Fibroblast of lung (primary cell): ENCODE measurements around the gene PHF2. TPM values are rescaled to one million over a fixed set of nuclear protein-coding genes. Genes with fewer than 3 reads are reported as not detected.

Experiments used
- DNase-seq, 2 donors: peaks; one replicate each; pipeline versions ENCODE4 v3.0.0 to v3.0.0-alpha.2; 2010; ENCODE audit warnings: low read depth in 2 of 2
- H2AFZ ChIP-seq: 2 replicates; pipeline ENCODE4 v1.5.1; 2012; ENCODE audit warnings: low read length, control low read depth, inconsistent platforms
- H3K27ac ChIP-seq: 2 replicates; pipeline ENCODE4 v1.5.1; 2011; ENCODE audit warnings: low read length, control low read depth; ENCODE audit not compliant: insufficient read depth
- H3K27me3 ChIP-seq: 2 replicates; pipeline ENCODE4 v1.5.1; 2011; ENCODE audit warnings: mild to moderate bottlenecking, low read length; ENCODE audit not compliant: control insufficient read depth, insufficient read depth
- H3K36me3 ChIP-seq: 2 replicates; pipeline ENCODE4 v1.5.1; 2011; ENCODE audit warnings: low read length; ENCODE audit not compliant: control insufficient read depth, insufficient read depth
- H3K4me1 ChIP-seq: 2 replicates; pipeline ENCODE4 v1.5.1; 2011; ENCODE audit warnings: low read length; ENCODE audit not compliant: control insufficient read depth, insufficient read depth; ENCODE audit errors: extremely low read depth
- H3K4me2 ChIP-seq: 2 replicates; pipeline ENCODE4 v1.5.1; 2011; ENCODE audit warnings: low read length, control low read depth; ENCODE audit not compliant: insufficient read depth; ENCODE audit errors: extremely low read depth
- H3K4me3 ChIP-seq, 4 experiments: fragments of 200-600 bp in 1 of 4; sonication (generic) in 1 of 4; replicated peaks in 1 of 4; 2 replicates each; pipeline ENCODE4 v1.5.1; 2011 to 2016; ENCODE audit warnings: low read length in 4 of 4, low read depth in 3 of 4, mild to moderate bottlenecking in 3 of 4, control low read depth in 2 of 4, inconsistent platforms in 1 of 4, mixed read lengths in 1 of 4; ENCODE audit not compliant: insufficient read depth in 1 of 4; ENCODE audit errors: control extremely low read depth in 1 of 4
- H3K79me2 ChIP-seq: 2 replicates; pipeline ENCODE4 v1.5.1; 2012; ENCODE audit warnings: mild to moderate bottlenecking, low read length, inconsistent platforms; ENCODE audit not compliant: control insufficient read depth, insufficient read depth
- H3K9ac ChIP-seq: 2 replicates; pipeline ENCODE4 v1.5.1; 2011; ENCODE audit warnings: mild to moderate bottlenecking, low read length, control low read depth; ENCODE audit not compliant: insufficient read depth
- H3K9me3 ChIP-seq: 2 replicates; pipeline ENCODE4 v1.5.1; 2012; ENCODE audit warnings: low read depth, low read length; ENCODE audit not compliant: control insufficient read depth, insufficient read depth
- H4K20me1 ChIP-seq: 2 replicates; pipeline ENCODE4 v1.5.1; 2011; ENCODE audit warnings: low read length; ENCODE audit not compliant: control insufficient read depth, insufficient read depth; ENCODE audit errors: extremely low read depth
- EZH2 ChIP-seq: IDR thresholded peaks from 2 replicates; pipeline ENCODE4 v1.5.1; 2012; ENCODE audit warnings: low read length, control low read depth, mild to moderate bottlenecking; ENCODE audit errors: missing control alignments
- polyA plus RNA-seq, 2 donors: library from polyadenylated mRNA; depleted of rRNA in 1 of 2; stranded (reverse) in 1 of 2; unstranded in 1 of 2; fragments of >200 nt; gene quantifications; 2 replicates each; pipeline ENCODE4 v1.2.1, GENCODE V29; 2011 to 2012; ENCODE audit warnings: missing spikeins in 1 of 2
- total RNA-seq: library from RNA; depleted of rRNA; stranded (reverse); fragments of >200 nt; gene quantifications from 2 replicates; pipeline ENCODE4 v1.2.1, GENCODE V29; 2014
- TF ChIP-seq, protein P1 (sequence below), 2 donors: IDR thresholded peaks in 1 of 2; conservative IDR thresholded peaks in 1 of 2; 1 replicate in 1 of 2; 2 replicates in 1 of 2; pipeline ENCODE4 v1.5.1; 2011 to 2012; ENCODE audit warnings: low read length in 2 of 2, control low read depth in 1 of 2, inconsistent platforms in 1 of 2, low read depth in 1 of 2, mild to moderate bottlenecking in 1 of 2

PHF2 gene
- total and polyA plus RNA-seq, 2 donors (not counting 1 experiment from before 2014, with no cell fraction given) = 9.2 to 13.4 TPM

DNA sequence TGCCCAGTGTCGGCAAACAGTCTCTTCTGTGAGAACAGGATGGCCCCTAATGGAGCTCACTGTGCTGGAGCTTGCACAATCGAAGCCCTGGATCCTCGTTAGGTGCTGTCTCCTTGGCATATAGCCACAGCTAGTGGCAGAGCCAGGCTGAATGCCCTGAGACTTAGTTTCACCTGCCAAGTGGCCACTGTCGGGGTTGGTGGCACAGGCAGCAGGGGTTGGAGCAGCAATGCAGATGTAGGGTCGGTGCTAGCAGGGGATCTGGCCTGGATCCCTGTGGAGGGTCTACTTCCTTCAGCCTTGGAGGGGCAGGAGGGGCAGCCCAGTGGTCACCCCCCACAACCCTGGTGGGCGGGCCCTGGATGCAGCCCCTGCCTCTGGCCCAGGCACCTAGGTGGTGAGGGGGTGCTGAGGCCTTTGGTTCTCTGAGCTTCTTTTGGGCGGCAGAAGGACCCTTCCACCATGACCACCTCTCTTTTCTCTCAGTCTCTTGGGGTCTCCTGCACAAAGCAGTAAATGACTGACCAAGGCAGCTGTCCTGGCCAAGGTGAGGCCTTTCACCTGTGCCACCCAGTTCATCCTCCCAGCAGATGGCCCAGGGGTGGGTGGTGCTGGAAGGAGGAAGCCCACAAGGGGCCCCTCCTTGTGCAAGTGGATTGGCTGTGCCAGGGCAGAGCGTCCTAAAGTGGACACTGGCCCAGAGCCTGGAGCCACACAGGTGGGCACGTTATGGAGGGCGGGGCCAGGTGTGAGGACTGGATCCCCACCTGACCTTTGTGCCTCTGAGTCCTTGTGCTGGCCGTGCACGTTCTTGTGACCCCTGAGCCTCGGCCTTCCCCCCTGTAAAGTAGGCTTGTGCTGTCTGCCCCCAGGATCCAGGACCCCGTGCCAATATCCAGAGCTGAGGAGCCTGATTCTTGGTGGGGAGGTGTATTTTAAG, 44.8 kb downstream of the PHF2 start:
- Histone ChIP-seq H3K4me2 (no peak overlapping the region), H2AFZ (no peak overlapping the region), H3K79me2 (peaks cover 24% of the 10 kb centered on the region), H3K9ac (no peak overlapping the region), H4K20me1 (no peaks in the 10 kb centered on the region), H3K27me3 (no peaks in the 10 kb centered on the region), H3K4me3 (no peak overlapping the region), H3K27ac (no peak overlapping the region), H3K4me1 (no peaks in the 10 kb centered on the region), H3K9me3 (no peaks in the 10 kb centered on the region), H3K36me3 (no peaks in the 10 kb centered on the region)
- no peak for TF ChIP-seq EZH2
- TF ChIP-seq, protein P1, sequence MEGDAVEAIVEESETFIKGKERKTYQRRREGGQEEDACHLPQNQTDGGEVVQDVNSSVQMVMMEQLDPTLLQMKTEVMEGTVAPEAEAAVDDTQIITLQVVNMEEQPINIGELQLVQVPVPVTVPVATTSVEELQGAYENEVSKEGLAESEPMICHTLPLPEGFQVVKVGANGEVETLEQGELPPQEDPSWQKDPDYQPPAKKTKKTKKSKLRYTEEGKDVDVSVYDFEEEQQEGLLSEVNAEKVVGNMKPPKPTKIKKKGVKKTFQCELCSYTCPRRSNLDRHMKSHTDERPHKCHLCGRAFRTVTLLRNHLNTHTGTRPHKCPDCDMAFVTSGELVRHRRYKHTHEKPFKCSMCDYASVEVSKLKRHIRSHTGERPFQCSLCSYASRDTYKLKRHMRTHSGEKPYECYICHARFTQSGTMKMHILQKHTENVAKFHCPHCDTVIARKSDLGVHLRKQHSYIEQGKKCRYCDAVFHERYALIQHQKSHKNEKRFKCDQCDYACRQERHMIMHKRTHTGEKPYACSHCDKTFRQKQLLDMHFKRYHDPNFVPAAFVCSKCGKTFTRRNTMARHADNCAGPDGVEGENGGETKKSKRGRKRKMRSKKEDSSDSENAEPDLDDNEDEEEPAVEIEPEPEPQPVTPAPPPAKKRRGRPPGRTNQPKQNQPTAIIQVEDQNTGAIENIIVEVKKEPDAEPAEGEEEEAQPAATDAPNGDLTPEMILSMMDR (conservative IDR thresholded peaks at IDR 0.05 in 1 of 2, IDR thresholded peaks at IDR 0.05 in 1 of 2; ENCODE audit: low read depth in 1 of 2, low read length in 2 of 2) = no peak
- no peak for DNase-seq

DNA sequence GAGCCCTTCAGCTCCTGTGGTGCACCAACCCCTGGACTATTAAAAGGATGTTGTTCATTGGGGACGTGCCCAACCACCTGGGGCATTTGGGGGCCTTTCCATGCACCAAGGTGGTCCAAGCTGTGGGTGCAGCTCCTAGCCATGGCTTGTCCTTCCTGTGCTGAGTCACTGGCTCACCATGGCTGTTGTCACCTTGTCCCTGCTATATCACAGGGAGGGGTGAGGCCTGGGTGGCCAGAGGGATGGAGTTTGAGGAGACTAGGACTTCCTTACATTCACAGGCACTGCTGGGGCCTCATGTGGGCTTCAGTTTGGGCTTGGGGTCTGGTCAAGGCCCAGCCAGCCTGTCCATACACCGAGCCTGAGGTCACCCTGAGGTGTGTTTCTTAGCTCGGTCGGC, 45.5 kb downstream of the PHF2 start:
- H3K36me3 ChIP-seq = no peaks in the 10 kb centered on the region
- H3K4me2 ChIP-seq = no peak overlapping the region
- no peaks in the 10 kb centered on the region for H3K9me3 ChIP-seq
- no peaks in the 10 kb centered on the region for H3K4me1 ChIP-seq
- no peak for TF ChIP-seq EZH2
- TF ChIP-seq, protein P1 (conservative IDR thresholded peaks at IDR 0.05 in 1 of 2, IDR thresholded peaks at IDR 0.05 in 1 of 2; ENCODE audit: low read depth in 1 of 2, low read length in 2 of 2) = no peak
- H2AFZ ChIP-seq = no peak overlapping the region
- no peak for DNase-seq
- peaks cover 24% of the 10 kb centered on the region for H3K79me2 ChIP-seq
- no peak overlapping the region for H3K27ac ChIP-seq
- no peak overlapping the region for H3K4me3 ChIP-seq
- no peaks in the 10 kb centered on the region for H3K27me3 ChIP-seq
- no peak overlapping the region for H3K9ac ChIP-seq
- no peaks in the 10 kb centered on the region for H4K20me1 ChIP-seq

- Histone ChIP-seq H3K4me1 (no peaks in the 10 kb centered on the region), H3K4me3 (no peak overlapping the region), H3K9ac (no peak overlapping the region), H2AFZ (no peak overlapping the region), H3K27ac (no peak overlapping the region), H3K36me3 (no peaks in the 10 kb centered on the region), H3K27me3 (no peaks in the 10 kb centered on the region), H3K9me3 (no peaks in the 10 kb centered on the region), H3K79me2 (peaks cover 24% of the 10 kb centered on the region), H3K4me2 (no peak overlapping the region), H4K20me1 (no peaks in the 10 kb centered on the region)
- no peak for TF ChIP-seq EZH2
- TF ChIP-seq, protein P1 (conservative IDR thresholded peaks at IDR 0.05 in 1 of 2, IDR thresholded peaks at IDR 0.05 in 1 of 2; ENCODE audit: low read depth in 1 of 2, low read length in 2 of 2) = no peak
- DNase-seq = no peak
These were observed 46.3 kb downstream of the PHF2 start for GRCh38 chr9:93622691-93623090.
